Measurements from ENCODE around the gene FUZ.

Gene FUZ

GRCh38 chr19:49851456-49852259 is 38.6 kb upstream of the FUZ start:
- DNase-seq (ENCODE audit: low spot score) = peak; percentile 55

- peak; percentile 95 for DNase-seq (ENCODE audit: low spot score)
These were observed 37.6 kb upstream of the FUZ start, which contains the start of gene PTOV1 for GRCh38 chr19:49850487-49851342. Gene PTOV1 (plus strand): TSS chr19:49851159.

- no peak for DNase-seq (ENCODE audit: low spot score)
These were observed 37.1 kb upstream of the FUZ start for GRCh38 chr19:49850221-49850486.

- DNase-seq (ENCODE audit: low spot score) = peak; percentile 10
These were observed 36.5 kb upstream of the FUZ start for GRCh38 chr19:49849433-49850220.

- DNase-seq (ENCODE audit: low spot score) = peak; percentile 13
These were observed 35.8 kb upstream of the FUZ start for GRCh38 chr19:49848938-49849337.

- DNase-seq (ENCODE audit: low spot score) = peak; percentile 37
These were observed 34.9 kb upstream of the FUZ start for GRCh38 chr19:49847731-49848696.

- DNase-seq (ENCODE audit: low spot score) = no peak
These were observed 33.3 kb upstream of the FUZ start for GRCh38 chr19:49846408-49846807.

GRCh38 chr19:49845414-49845813 is 32.3 kb upstream of the FUZ start:
- DNase-seq (ENCODE audit: low spot score) = no peak

- DNase-seq (ENCODE audit: low spot score) = no peak
These were observed 31.3 kb upstream of the FUZ start for GRCh38 chr19:49844138-49845095.

- DNase-seq (ENCODE audit: low spot score) = peak; percentile 39
These were observed 30.2 kb upstream of the FUZ start for GRCh38 chr19:49843265-49843664.

- DNase-seq (ENCODE audit: low spot score) = no peak
These were observed 27.7 kb upstream of the FUZ start for GRCh38 chr19:49840736-49841249.

GRCh38 chr19:49840321-49840720 is 27.2 kb upstream of the FUZ start:
- no peak for DNase-seq (ENCODE audit: low spot score)

GRCh38 chr19:49839713-49840112 is 26.6 kb upstream of the FUZ start:
- DNase-seq (ENCODE audit: low spot score) = no peak

- DNase-seq (ENCODE audit: low spot score) = no peak
These were observed 25.9 kb upstream of the FUZ start for GRCh38 chr19:49838885-49839588.

GRCh38 chr19:49837425-49837824 is 24.3 kb upstream of the FUZ start:
- no peak for DNase-seq (ENCODE audit: low spot score)

- no peak for DNase-seq (ENCODE audit: low spot score)
These were observed 23.9 kb upstream of the FUZ start for GRCh38 chr19:49837009-49837310.

GRCh38 chr19:49836176-49837008 is 23.3 kb upstream of the FUZ start:
- no peak for DNase-seq (ENCODE audit: low spot score)

- DNase-seq (ENCODE audit: low spot score) = no peak
These were observed 22.5 kb upstream of the FUZ start for GRCh38 chr19:49835562-49835961.

GRCh38 chr19:49833599-49833998 is 20.5 kb upstream of the FUZ start:
- DNase-seq (ENCODE audit: low spot score) = no peak

All from NAMALWA (cell line).